GM18508 (cell line): Measurements from ENCODE around the gene SHISA7.
"Not testable (repeated sequence)": the region's sequence is repeated elsewhere in the genome, so short reads cannot be mapped to it uniquely, and the experiment has no call there.

ENCODE experiments used
- ATAC-seq: cut with Tn5 transposase; IDR thresholded peaks from one replicate; pipeline ENCODE4 v1.9.1; 2021; ENCODE audit warnings: moderate number of reproducible peaks; ENCODE audit not compliant: insufficient read depth, unreplicated experiment

Gene SHISA7

DNA sequence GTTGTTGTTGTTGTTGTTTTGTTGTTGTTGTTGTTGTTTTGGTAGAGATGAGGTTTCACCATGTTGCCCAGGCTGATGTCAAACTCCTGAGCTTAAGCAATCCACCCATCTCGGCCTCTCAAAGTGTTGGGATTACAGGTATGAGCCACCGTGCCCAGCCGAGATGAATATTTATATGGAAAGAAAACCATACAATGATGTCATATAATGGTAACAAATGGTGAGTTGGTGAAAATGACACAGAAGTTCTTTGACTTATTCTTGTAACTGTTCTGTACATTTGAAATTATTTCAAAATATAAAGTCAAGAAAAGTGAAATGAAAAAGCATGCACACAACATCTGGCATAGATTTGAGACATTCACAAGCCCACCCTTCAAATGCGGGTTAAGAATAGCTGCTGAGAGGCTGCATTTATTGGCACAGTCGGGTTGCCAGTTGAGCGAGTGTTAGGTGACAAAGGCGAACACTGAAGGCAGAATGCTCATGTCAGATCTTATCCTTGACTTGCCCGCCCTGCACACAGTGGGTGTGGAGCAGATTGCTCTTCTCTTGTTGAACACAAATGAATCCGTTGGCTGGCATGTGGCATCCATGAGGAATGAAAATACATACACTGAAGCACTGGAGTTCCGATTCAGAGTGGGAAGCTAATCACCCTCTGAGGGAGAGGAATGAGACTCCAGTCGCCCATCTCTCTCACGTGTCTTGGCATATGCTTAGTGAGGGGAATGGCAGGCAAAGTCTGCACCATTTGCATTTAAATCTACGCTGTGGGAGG lies 19.7 kb downstream of the SHISA7 start:
- no peak for ATAC-seq

DNA sequence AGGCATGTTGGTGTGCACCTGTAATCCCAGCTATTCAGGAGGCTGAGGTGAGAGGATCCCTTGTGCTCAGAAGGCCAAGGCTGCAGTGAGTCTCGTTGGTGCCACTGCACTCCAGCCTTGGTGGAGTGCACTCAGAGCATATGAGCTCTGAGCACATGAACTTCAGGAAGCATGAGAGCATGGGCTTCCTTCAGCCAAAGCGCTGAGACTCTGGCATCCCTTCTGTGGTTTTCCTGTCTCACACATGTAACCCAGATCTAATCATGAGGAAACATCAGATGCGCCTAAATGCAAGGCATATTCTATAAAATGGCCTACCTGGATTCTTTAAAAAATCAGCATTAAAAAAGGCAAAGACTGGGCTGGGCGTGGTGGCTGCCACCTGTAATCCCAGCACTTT lies 21.8 kb downstream of the SHISA7 start:
- ATAC-seq = not testable (repeated sequence)

DNA sequence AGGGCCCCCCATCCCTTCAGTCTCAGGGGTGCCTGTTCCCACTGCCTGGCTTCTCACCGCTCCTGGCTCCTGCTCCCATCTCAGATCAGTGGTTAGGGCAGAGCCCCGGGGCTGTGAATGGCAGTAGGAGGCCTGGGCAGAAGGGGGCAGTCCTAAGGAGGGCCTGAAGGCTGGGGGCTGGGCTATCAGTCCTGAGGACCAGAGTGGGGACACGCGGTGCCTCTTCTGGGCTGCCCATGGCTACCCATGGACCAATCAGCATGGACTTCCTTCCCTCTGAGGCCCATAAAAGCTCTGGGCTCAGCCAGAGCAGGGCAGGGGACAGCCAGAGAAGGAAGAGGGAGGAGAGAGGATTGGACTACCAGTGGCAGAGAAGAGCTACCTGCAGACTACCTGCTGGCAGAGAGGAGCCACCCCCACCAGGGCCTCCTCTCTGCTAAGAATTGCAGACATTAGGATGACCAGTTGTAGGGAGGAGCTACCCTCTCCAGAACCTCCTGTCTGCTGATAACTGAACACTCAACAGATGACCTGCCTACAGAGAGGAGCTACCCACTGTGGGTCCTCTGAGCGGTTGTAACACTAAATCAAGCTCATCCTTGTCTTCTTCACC lies 23.4 kb downstream of the SHISA7 start:
- ATAC-seq = no peak

- ATAC-seq = no peak
Measured at GRCh38 chr19:55419103-55419502, 24.0 kb downstream of the SHISA7 start.

- no peak for ATAC-seq
Measured at GRCh38 chr19:55418185-55418584, 24.9 kb downstream of the SHISA7 start.

DNA sequence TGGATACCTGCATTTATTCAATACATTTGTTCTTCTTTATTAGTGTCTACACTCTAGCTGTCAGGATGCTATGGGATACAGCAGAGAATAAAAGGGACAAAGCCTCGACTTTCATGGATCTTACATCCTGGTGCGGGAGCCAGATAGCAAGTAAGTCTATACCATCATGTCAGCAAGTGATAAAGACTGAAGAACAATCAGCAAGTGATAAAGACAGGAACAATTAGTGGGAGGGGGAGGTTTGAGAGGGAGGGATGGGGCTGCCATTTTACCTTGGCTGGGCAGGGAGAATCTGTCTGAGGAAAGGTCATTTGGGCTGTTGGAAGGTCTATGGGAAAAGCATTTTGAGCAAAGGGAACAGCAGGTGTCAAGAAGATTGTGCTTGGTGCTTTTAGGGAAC lies 32.9 kb downstream of the SHISA7 start:
- no peak for ATAC-seq

GRCh38 chr19:55409179-55409578 lies 33.9 kb downstream of the SHISA7 start:
- not testable (repeated sequence) for ATAC-seq

DNA sequence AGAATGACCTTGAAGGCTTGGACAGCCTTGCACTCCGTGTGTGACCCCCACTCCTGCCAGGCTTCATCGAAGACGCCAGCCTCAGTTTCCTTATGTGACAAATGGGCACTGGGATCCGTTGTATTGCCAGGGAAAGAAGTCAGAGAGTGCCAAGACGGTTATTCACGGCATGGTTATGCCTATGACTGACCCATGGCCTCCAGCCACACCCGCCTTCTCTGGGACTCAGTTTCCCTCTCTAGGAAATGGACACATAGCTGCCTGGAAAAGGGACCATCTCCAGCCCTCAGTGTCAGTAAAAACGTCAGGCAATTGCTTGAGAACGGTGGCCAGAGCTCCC lies 34.6 kb downstream of the SHISA7 start:
- no peak for ATAC-seq

DNA sequence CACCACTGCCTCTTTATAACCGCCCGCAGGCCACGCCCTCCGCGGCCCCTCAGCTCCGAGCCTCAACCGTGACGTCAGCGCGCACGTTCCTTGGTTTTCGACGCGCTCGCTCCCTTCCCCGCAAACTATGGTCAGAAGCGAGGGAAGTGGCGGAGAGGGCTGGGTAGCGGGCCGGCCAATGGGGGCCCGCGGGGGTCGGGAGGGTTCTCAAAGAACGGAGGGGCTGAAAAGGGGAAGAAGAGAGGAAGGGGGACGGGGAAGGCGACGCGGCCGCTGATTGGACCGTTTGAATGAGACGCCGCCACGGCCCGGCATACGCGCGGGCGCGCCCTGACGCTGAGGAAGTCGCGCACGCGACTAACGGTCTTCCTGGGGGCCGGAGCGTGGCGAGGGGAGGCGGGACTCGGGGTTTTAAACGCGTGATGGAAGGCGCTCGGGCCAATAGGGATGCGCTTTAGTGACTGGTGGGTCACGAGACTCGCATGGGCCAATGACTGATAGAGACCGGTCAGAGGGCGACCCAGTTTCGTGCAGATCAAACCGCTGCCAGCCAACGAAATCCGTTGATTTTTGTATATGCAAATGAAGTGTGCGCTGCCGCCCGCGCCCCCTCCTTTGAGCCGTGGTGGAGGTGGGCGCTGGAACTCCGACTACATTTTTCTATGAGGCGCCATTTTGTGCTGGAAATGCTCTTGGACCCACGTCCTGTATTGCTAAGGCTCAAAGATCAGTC lies 35.1 kb downstream of the SHISA7 start:
- ATAC-seq = peak; percentile 77

DNA sequence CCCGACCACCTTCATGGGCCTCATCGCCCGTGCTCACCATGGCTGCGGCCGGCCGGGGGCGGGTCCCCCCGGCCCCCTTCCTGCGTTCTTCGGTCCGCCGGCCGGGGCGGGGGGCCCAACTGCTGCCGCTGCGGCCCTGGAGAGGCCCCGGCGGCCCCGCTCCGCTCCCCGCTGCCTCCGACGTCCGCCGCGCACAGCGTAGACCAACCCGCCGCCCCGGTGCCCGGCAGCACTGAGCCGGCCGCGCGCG lies 35.6 kb downstream of the SHISA7 start, which contains the start of gene UBE2S:
Gene UBE2S (minus strand): TSS at position 239 of the 250 bp plus-strand sequence. CDS start 199 bp downstream, at position 40.
- not testable (repeated sequence) for ATAC-seq

- no peak for ATAC-seq
Measured at GRCh38 chr19:55406826-55407549, 36.1 kb downstream of the SHISA7 start.

- ATAC-seq = no peak
Measured at GRCh38 chr19:55406091-55406825, 36.8 kb downstream of the SHISA7 start.

DNA sequence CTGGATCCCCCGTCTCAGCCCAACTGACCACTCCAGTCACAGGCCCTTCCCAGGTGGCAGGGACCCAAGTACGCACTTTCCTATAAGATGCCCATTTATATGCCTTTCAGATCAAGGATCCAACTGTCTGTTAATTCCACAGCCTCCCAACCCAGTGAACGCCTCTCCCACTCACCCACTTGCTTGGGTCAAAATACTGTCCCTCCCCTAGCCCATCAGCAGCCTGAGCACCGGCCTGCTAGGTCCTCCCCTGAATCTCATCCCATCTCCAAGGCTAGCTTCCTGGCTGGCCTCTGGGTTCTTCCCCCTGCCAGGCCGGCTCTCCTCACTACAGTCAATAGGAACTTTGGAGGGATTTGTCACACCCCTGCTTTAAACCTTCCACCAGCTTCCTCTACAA lies 37.5 kb downstream of the SHISA7 start:
- ATAC-seq = no peak

GRCh38 chr19:55402509-55402908 lies 40.6 kb downstream of the SHISA7 start:
- no peak for ATAC-seq

GRCh38 chr19:55401390-55401789 lies 41.7 kb downstream of the SHISA7 start:
- not testable (repeated sequence) for ATAC-seq

DNA sequence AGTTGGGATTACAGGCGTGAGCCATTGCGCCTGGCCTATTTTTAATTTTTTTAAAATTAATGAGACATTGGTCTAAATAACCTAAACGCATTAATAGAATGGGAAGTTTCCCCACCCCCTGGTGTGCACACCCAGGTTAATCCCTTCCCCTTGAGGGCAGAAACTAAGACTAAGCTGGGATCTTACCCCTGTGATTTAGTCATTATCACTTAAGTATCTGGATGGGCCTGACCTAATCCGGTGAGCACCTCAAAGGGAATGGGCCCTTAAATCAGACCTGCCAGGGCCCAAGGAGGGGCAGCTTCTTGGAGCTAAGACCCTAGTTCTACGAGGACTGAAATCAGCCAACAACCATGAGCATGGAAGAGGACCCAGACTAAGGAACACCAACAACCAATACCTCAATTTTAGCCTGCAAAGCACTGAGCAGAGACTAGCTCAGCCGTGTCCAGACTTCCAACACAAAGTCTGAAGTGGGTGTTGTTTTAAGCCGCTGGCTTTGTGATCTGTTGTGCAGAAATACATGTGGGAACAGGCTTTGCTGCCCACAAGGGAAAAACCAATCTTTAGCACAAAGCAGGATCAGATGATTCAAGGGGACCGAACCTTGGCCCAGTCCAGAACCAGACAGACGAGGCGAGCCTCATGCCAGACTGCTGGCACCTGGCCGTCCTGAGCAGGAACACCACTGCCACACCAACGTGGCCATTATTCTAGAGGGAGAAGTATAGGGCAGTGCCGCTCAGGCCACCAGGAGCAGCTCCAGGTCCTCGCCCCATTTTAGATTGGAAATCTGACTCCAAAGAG lies 42.6 kb downstream of the SHISA7 start:
- no peak for ATAC-seq

DNA sequence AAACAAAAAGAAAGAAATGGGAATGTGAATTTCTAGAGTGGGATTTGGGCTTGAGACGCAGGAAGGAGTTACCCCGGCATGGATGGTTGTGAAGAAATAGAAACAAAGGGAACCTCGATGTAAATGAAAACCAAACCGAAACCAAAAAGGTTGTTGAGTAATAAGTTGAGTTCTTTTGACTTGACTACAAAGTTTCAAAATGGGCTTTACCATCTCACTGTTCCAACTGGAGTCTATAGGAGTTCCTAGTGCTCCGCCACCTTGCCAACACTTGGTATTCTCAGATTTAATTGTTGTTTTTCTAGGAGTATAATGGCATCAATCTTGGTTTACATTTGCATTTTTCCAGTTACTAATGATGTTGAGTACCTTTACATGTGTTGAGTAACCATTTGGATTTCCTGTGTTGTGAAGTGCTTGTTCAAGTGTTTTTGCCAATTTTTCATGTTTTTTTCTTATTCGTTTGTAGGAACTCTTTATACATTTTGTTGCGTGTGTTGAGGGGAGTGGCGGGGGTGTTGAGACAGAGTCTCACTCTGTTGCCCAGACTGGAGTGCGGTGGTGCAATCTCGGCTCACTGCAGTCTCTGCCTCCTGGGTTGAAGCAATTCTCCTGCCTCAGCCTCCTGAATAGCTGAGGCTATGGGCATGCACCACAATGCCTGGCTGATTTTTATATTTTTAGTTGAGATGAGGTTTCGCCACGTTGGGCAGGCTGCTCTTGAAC lies 44.7 kb downstream of the SHISA7 start:
- ATAC-seq = no peak

- ATAC-seq = no peak
Measured at GRCh38 chr19:55392820-55393761, 50.0 kb downstream of the SHISA7 start.
